ENCODE results near the gene GK2.

The GK2 gene
- 0 reads per million in 4 experiments for total RNA-seq

GRCh38 chr4:79408063-79408462 lies at the start of gene GK2:
GK2 (minus strand) TSS chr4:79408228; CDS start chr4:79408200, 28 bp downstream.
- DNase-seq, result no peak

- DNase-seq, result no peak
Measured at GRCh38 chr4:79455216-79455615, 47.2 kb upstream of the GK2 start.

GRCh38 chr4:79454656-79455055 lies 46.6 kb upstream of the GK2 start:
- no peak for DNase-seq

GRCh38 chr4:79450053-79450452 lies 42.0 kb upstream of the GK2 start:
- no peak for DNase-seq

- DNase-seq, result no peak
Measured at GRCh38 chr4:79446145-79446544, 38.1 kb upstream of the GK2 start.

- no peak for DNase-seq
Measured at GRCh38 chr4:79445371-79445781, 37.3 kb upstream of the GK2 start.

- no peak for DNase-seq
Measured at GRCh38 chr4:79442422-79442821, 34.4 kb upstream of the GK2 start.

- DNase-seq, result no peak
Measured at GRCh38 chr4:79439489-79439888, 31.5 kb upstream of the GK2 start.

- no peak for DNase-seq
Measured at GRCh38 chr4:79431839-79432238, 23.8 kb upstream of the GK2 start.

- DNase-seq, result no peak
Measured at GRCh38 chr4:79429113-79429903, 21.3 kb upstream of the GK2 start.

- DNase-seq, result no peak
Measured at GRCh38 chr4:79426989-79427388, 19.0 kb upstream of the GK2 start.

- DNase-seq, result no peak
Measured at GRCh38 chr4:79425586-79425985, 17.6 kb upstream of the GK2 start.

GRCh38 chr4:79421483-79421882 lies 13.5 kb upstream of the GK2 start:
- DNase-seq, result no peak

GRCh38 chr4:79413886-79414285 lies 5.9 kb upstream of the GK2 start:
- DNase-seq, result no peak

GRCh38 chr4:79413032-79413885 lies 5.2 kb upstream of the GK2 start:
- no peak for DNase-seq

- no peak for DNase-seq
Measured at GRCh38 chr4:79404666-79405065, 3.4 kb downstream of the GK2 start.

GRCh38 chr4:79403356-79403755 lies 4.7 kb downstream of the GK2 start:
- DNase-seq, result no peak

- DNase-seq, result no peak
Measured at GRCh38 chr4:79402332-79402851, 5.6 kb downstream of the GK2 start.

GRCh38 chr4:79399076-79399475 lies 9.0 kb downstream of the GK2 start:
- no peak for DNase-seq

- no peak for DNase-seq
Measured at GRCh38 chr4:79397951-79398350, 10.1 kb downstream of the GK2 start.

- no peak for DNase-seq
Measured at GRCh38 chr4:79396794-79397193, 11.2 kb downstream of the GK2 start.

- no peak for DNase-seq
Measured at GRCh38 chr4:79395841-79396240, 12.2 kb downstream of the GK2 start.

- no peak for DNase-seq
Measured at GRCh38 chr4:79390890-79391289, 17.1 kb downstream of the GK2 start.

- no peak for DNase-seq
Measured at GRCh38 chr4:79385641-79386040, 22.4 kb downstream of the GK2 start.

All from effector CD8-positive, alpha-beta T cell (primary cell).